Memory B cell (primary cell): ENCODE data around the gene ULK4.

Experiments used
- ATAC-seq: fragments of 150-1000 bp; cut with Tn5 transposase; 2 replicates; pipeline ENCODE4 v1.10.0; 2021; ENCODE audit warnings: low read depth, mild to moderate bottlenecking, moderate library complexity
- DNase-seq, 2 donors: peaks; one replicate each; pipeline ENCODE4 v3.0.0; 2022; ENCODE audit warnings: low spot score in 2 of 2
- H3K27ac Mint-ChIP-seq: one replicate; pipeline ENCODE4 v1.8.0; 2022; ENCODE audit warnings: mild to moderate bottlenecking, moderate library complexity, mixed read lengths
- H3K27me3 Mint-ChIP-seq: one replicate; pipeline ENCODE4 v1.8.0; 2022; ENCODE audit warnings: mixed read lengths
- H3K36me3 Mint-ChIP-seq: one replicate; pipeline ENCODE4 v1.8.0; 2022; ENCODE audit warnings: mild to moderate bottlenecking, mixed read lengths
- H3K4me1 Mint-ChIP-seq: one replicate; pipeline ENCODE4 v1.8.0; 2022; ENCODE audit warnings: mixed read lengths
- H3K4me3 Mint-ChIP-seq: one replicate; pipeline ENCODE4 v1.8.0; 2022; ENCODE audit warnings: mild to moderate bottlenecking, moderate library complexity, mixed read lengths
- H3K9me3 Mint-ChIP-seq: one replicate; pipeline ENCODE4 v1.8.0; 2022; ENCODE audit warnings: mixed read lengths

ULK4 gene

DNA sequence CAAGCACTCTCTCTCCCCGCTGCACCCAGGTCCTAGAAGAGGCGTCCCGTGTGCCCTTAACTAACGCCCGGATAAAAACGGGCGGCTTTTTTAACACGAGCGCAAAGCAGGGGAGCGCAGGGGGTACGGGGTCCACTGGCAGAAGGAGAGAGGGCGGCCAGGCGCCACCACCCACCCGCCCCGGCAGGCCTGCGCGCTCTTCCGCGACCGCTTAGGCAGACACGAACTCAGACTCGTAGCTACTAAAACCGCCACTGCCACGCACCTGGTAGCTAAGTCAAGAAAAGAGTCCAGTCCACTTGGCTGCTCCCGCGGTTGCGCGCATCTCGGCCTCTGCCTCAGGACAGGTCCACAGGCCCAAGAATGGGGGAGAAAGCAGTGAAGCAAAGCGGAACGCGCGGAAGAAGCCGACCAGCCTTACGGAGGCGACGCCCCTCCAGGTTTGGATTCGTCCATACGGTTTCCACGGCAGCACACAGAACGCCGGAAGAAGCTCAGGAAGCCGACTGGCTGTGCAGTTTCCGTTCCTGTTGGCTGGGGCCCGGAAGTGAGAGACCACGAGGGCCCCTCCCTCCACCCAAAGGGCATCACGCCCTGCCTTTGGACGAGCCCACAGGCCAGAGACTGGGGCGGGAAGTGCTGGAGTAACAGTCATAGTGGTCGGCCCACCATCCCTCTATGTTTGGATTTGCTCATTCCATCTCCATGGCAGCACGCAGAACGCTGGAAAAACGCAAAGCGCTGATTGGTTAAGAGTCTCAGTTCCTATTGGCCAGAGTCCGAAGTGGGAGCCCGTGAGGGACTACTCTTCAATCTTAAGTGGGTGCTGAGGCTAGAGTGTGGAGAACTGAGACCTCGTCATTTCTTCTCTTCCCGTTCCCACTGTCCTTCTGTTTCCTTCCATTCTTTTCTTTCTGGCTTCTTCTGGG lies at the start of gene ULK4:
TSS of gene ULK4 (minus strand) at position 353 of the 929 bp plus-strand sequence. CDS start 7,344 bp downstream, outside the sequence.
- Mint-ChIP-seq H3K36me3 (no peaks in the 10 kb centered on the region), H3K27me3 (no peaks in the 10 kb centered on the region), H3K4me1 (peaks cover 8% of the 10 kb centered on the region), H3K27ac (peak within 1 kb of the TSS; percentile 97), H3K9me3 (no peaks in the 10 kb centered on the region), H3K4me3 (peak within 1 kb of the TSS; percentile 95)
- DNase-seq (peak; percentile 85 to 93), ATAC-seq (peak; percentile 83)

DNA sequence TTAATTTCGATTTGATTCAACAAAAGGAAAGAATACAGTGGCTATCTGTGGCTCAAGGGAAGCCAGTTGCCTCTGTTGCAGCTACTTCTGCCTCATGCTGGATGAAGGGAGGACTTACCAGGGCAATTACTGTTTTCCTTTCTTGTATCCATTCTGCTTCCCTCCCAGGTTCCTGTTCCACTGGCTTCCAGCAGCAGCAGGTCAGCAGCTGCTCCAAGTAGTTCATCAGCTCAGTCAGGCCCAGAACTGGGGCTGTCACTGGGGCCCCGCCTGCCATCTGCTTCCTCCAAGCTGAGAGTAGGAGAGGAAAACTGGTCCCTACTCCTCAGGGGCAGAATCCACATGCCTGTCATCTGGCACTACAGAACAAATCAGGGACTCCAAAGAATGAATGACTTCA lies 48.6 kb upstream of the ULK4 start:
- Mint-ChIP-seq H3K4me1 (peaks cover 30% of the 10 kb centered on the region), H3K27ac (no peak overlapping the region), H3K27me3 (no peaks in the 10 kb centered on the region), H3K9me3 (no peaks in the 10 kb centered on the region), H3K4me3 (no peak overlapping the region), H3K36me3 (no peaks in the 10 kb centered on the region)
- ATAC-seq (no peak), DNase-seq (no peak)

DNA sequence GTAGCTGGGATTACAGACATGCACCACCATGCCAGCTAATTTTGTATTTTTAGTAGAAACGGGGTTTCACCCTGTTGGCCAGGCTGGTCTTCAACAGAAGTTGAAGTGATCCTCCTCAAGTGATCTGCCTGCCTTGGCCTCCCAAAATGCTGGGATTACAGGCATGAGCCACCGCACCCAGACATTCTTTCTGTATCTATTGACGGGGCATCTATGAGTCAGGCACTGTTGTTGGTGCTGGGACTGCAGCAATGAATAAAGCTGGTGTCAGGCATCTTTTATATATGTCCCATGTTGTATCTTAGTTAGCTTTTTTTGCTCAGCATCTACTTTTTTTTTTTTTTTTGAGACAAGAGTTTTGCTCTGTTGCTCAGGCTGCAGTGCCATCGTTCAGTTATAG lies 47.6 kb upstream of the ULK4 start:
- Mint-ChIP-seq H3K9me3 (no peaks in the 10 kb centered on the region), H3K4me1 (peaks cover 21% of the 10 kb centered on the region), H3K27me3 (no peaks in the 10 kb centered on the region), H3K27ac (no peak overlapping the region), H3K4me3 (no peak overlapping the region), H3K36me3 (no peaks in the 10 kb centered on the region)
- DNase-seq, result no peak
- ATAC-seq, result no peak

DNA sequence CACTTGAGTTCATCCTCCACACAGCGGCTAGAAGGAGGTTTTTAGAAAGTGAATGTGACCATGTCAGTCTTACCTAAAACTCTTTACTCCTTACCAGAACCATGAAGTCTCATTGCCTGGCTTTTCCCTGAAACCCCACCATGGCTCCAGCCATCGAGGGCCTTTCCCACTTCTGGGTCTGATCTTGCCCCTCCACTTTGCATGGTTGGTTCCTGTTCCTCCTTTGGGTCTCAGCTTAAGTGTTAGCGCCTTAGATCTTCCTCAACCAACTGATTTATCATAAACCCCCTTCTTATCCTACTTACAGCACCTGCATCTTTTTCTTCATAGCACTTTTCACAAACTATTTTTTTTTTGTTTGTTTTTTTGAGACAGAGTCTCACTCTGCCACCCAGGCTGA lies 45.9 kb upstream of the ULK4 start:
- peaks cover 17% of the 10 kb centered on the region for H3K4me1 Mint-ChIP-seq
- DNase-seq (no peak), ATAC-seq (peak; percentile 7)
- H3K27ac Mint-ChIP-seq, result peak overlapping the region; percentile 12
- H3K4me3 Mint-ChIP-seq, result no peak overlapping the region
- no peaks in the 10 kb centered on the region for H3K27me3 Mint-ChIP-seq
- H3K9me3 Mint-ChIP-seq, result peaks cover under 1% of the 10 kb centered on the region
- peaks cover under 1% of the 10 kb centered on the region for H3K36me3 Mint-ChIP-seq

DNA sequence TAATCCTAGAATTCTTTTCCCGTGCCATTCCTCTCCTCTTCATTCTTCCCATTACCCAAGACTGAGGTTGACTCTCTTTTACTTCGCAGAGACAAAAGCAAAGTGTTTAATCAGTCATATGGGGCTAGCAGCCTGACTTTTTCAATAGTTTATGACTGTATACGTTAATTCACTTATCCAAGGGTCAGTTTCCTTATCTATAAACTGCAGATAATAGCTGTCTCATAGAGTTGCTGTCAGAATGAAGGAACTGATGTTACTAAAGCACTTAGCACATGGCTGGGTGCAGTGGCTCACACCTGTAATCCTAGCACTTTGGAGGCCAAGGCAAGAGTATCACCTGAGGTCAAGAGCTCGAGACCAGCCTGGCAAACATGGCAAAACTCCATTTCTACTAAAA lies 43.5 kb upstream of the ULK4 start:
- ATAC-seq (no peak), DNase-seq (no peak)
- Mint-ChIP-seq H3K9me3 (peaks cover 9% of the 10 kb centered on the region), H3K27me3 (no peaks in the 10 kb centered on the region), H3K27ac (no peak overlapping the region), H3K4me1 (peaks cover 9% of the 10 kb centered on the region), H3K36me3 (peaks cover 10% of the 10 kb centered on the region), H3K4me3 (no peak overlapping the region)

DNA sequence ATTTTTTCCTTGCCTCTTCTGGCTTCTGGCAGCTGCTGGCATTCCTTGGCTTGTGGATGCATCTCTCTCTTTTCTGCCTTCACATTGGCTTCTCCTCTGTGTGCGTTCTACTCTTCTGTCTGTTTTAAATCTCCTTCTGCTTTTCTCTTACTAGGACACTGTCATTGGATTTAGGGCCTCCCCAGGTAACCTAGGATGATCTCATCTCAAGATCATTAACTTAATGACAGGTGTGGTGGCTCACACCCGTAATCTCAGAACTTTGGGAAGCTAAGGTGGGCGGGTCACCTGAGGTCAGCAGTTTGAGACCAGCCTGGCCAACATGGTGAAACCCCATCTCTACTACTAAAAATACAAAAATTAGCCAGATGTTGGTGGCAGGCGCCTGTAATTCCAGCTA lies 40.9 kb upstream of the ULK4 start:
- H3K27ac Mint-ChIP-seq, result no peak overlapping the region
- H3K4me1 Mint-ChIP-seq, result peaks cover 6% of the 10 kb centered on the region
- ATAC-seq (no peak), DNase-seq (no peak)
- H3K27me3 Mint-ChIP-seq, result no peaks in the 10 kb centered on the region
- H3K36me3 Mint-ChIP-seq, result peaks cover 10% of the 10 kb centered on the region
- H3K4me3 Mint-ChIP-seq, result no peak overlapping the region
- H3K9me3 Mint-ChIP-seq, result peaks cover 9% of the 10 kb centered on the region

DNA sequence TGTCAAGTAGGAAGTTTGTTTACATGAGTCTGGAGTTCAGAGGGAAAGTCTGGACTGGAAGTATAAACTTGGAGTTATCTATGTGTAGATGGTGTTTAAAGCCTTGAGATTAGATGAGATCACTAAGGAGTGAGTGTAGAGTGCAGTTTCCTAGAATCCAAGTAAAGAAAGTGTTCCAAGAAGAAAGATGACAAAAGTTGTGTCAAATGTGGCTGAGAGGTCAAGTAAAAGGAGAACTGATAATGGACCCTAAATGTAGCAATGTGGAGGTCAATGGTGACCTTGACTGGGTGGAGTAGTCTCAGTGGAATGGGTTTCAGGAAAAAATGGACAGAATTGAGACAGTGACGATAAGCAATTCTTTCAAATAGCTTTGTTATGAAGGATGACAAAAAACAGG lies 39.9 kb upstream of the ULK4 start:
- Mint-ChIP-seq H3K27ac (no peak overlapping the region), H3K27me3 (no peaks in the 10 kb centered on the region), H3K4me3 (no peak overlapping the region), H3K9me3 (peaks cover 9% of the 10 kb centered on the region), H3K36me3 (peaks cover 10% of the 10 kb centered on the region), H3K4me1 (peaks cover 2% of the 10 kb centered on the region)
- DNase-seq (no peak), ATAC-seq (no peak)

DNA sequence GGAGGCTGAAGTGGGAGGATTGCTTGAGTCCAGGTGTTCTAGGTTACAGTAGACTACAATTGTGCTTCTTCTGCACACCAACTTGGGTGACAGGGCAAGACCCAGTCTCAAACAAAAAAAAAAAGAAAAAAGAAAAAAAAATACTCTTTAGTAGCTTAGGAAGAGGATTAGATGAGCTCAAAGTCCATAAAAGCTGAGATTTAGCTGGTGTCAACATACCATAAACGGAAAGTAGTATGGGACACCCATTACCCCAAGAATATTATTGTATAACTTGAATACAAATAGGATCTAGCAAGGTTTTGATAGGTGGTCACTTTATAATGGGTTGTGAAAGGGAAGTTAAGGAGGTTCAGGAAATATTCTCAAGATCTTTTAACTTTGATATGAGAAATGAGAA lies 38.0 kb upstream of the ULK4 start:
- H3K27ac Mint-ChIP-seq, result no peak overlapping the region
- no peaks in the 10 kb centered on the region for H3K27me3 Mint-ChIP-seq
- ATAC-seq, result no peak
- H3K4me1 Mint-ChIP-seq, result peaks cover 2% of the 10 kb centered on the region
- H3K36me3 Mint-ChIP-seq, result peaks cover 10% of the 10 kb centered on the region
- no peak for DNase-seq
- peaks cover 9% of the 10 kb centered on the region for H3K9me3 Mint-ChIP-seq
- no peak overlapping the region for H3K4me3 Mint-ChIP-seq

DNA sequence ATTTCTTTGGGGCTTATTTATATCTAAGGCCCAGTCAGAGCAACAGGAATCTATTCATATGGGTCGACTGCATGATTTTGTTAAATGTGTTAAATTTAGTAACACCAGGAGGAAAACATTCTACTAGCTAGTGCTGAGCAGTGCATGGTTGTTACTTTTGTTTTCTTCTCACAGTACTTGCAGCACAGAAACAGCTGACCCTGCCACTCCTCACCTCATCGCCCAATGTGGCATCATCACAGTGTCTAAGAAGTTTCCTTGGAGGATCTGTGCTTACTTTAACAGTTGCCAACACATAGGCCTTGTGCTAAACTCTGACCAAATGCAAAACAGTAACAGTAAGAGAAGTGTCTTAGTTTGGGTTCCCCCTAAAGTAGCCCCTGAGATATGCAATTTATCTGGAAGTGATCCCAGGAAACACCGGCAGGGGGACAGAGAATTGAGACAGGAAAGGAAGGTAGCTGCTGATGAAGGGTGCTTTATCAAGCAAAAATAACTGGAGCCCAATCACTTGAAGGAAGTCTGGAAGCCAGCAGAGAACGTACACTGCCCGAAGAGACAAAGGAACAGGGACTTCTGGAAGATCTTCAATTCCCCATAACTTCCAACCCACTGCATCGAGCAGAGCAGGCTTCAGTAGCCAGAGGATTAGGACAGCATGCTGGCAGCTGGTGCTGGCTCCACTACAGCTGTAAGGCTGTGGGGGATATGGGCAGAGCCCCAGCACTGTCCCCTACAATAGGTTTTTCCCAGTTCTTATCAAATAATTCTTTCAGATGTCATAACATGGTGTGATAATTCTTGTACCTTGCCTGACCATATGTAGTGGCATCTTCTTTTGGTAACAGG lies 36.0 kb upstream of the ULK4 start:
- DNase-seq, result no peak
- no peaks in the 10 kb centered on the region for H3K27me3 Mint-ChIP-seq
- peak; percentile 32 for ATAC-seq

DNA sequence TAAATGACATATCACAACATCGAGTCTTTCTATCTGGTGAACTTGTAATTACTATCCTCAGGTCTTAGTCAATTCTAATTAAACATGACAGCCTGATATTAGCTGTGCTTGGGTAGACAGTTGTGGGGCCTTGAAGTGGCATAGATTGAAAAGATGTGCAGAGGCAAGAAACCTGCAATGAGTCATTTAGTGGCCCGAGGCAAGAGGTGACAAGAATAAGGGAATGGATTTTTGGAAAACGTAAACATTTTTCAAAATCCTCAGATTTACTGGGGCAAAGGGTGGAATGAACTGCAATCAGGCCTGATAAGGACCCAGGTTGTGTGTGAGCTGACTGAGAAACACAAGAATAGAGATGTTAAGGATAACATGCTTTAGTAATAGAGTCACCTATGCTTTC lies 29.5 kb upstream of the ULK4 start:
- Mint-ChIP-seq H3K4me1 (no peaks in the 10 kb centered on the region), H3K27me3 (no peaks in the 10 kb centered on the region), H3K9me3 (no peaks in the 10 kb centered on the region)

More for the DNA sequence above, 36.0 kb upstream of the ULK4 start:
- no peak overlapping the region for H3K4me3 Mint-ChIP-seq
- peaks cover 2% of the 10 kb centered on the region for H3K4me1 Mint-ChIP-seq
- peaks cover 10% of the 10 kb centered on the region for H3K36me3 Mint-ChIP-seq
- peaks cover 9% of the 10 kb centered on the region for H3K9me3 Mint-ChIP-seq
- H3K27ac Mint-ChIP-seq, result no peak overlapping the region

DNA sequence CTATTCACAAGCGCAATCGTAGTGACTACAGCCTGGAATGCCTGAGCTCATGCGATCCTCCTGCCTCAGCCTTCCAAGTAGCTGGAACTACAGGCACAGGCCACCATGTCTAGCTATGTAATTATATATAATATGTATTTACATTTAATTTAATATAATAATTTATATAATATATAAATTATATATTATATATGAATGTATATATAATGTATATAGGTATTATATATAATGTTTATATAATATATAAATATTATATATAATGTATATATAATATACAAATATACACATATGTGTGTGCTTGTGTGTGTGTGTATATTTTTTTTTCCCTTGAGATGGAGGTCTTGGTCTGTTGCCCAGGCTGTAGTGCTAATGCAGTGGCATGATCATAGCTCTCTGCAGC lies 27.6 kb upstream of the ULK4 start:
- ATAC-seq (no peak), DNase-seq (no peak)
- Mint-ChIP-seq H3K4me1 (no peaks in the 10 kb centered on the region), H3K27me3 (no peaks in the 10 kb centered on the region), H3K4me3 (no peak overlapping the region), H3K36me3 (no peaks in the 10 kb centered on the region), H3K9me3 (no peaks in the 10 kb centered on the region), H3K27ac (no peak overlapping the region)

More for the DNA sequence above, 29.5 kb upstream of the ULK4 start:
- Mint-ChIP-seq H3K27ac (no peak overlapping the region), H3K4me3 (no peak overlapping the region), H3K36me3 (no peaks in the 10 kb centered on the region)
- ATAC-seq (no peak), DNase-seq (no peak)

DNA sequence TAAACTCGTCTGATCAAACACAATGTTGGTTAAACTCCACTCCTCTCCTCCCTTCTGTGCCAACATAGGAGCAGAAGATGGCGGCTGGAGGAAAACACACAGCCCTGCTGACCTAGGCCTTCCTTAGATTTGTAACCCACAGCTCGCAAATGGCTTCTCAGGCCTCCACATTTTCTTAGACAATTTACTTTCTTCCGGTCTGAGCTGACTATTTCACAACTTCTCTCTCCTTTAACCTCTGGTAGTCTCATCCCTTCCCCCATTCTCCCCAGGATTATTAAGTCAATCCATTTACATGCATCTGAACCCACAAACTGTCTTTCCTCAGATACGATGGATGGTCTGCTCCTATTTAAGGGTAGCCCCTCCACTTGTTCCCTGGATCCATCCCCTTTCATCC lies 25.7 kb upstream of the ULK4 start:
- peaks cover 2% of the 10 kb centered on the region for H3K36me3 Mint-ChIP-seq
- ATAC-seq (no peak), DNase-seq (no peak)
- no peak overlapping the region for H3K4me3 Mint-ChIP-seq
- no peaks in the 10 kb centered on the region for H3K9me3 Mint-ChIP-seq
- no peak overlapping the region for H3K27ac Mint-ChIP-seq
- no peaks in the 10 kb centered on the region for H3K27me3 Mint-ChIP-seq
- no peaks in the 10 kb centered on the region for H3K4me1 Mint-ChIP-seq

DNA sequence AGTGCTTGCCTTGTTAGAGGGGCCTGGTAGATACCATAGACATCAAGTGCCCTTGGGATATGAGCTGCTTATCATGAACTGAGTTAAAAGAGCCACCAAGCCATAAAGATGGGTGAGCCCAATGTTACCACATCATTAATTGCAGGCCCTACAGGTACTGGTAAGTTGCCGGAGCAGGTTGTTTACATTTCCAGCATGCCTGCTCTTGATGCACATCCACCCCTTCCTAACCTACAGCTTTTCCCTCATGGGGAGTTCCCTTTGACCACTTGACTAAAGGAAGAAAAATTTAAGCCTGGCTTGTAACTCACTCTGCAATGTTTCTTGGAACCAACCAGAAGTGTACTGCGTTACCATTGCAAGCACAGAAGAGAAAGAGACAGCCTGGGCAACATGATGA lies 24.7 kb upstream of the ULK4 start:
- Mint-ChIP-seq H3K4me3 (no peak overlapping the region), H3K27ac (no peak overlapping the region), H3K36me3 (peaks cover 2% of the 10 kb centered on the region), H3K9me3 (no peaks in the 10 kb centered on the region), H3K27me3 (no peaks in the 10 kb centered on the region), H3K4me1 (no peaks in the 10 kb centered on the region)
- DNase-seq (no peak), ATAC-seq (no peak)

DNA sequence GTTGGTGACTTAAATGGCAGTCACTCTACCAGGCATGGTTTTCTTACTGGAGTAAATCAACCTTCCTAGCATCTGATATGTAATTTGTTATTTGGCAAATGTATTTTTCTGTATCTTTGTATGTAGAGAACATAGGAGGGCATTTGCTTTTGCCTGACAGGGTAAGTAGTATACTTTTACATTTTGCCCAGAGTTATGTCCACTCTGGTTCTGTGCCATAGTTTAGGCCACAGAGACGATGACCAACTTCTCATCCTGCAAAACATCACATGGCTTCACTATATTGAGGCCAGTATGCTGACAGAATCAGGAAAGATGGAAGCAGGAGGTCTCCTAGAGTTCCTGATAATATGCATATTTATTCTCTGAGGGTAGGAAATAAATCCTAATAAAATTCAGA lies 23.1 kb upstream of the ULK4 start:
- DNase-seq, result no peak
- Mint-ChIP-seq H3K4me1 (peaks cover 2% of the 10 kb centered on the region), H3K36me3 (peaks cover 2% of the 10 kb centered on the region), H3K27me3 (no peaks in the 10 kb centered on the region), H3K27ac (no peak overlapping the region), H3K9me3 (no peaks in the 10 kb centered on the region), H3K4me3 (no peak overlapping the region)
- ATAC-seq, result no peak
